ENCODE measurements around the gene NTM.
"Not testable (repeated sequence)": the region's sequence is repeated elsewhere in the genome, so short reads cannot be mapped to it uniquely, and the experiment has no call there.

The NTM gene

GRCh38 chr11:131370090-131370751, at the start of gene NTM:
Gene NTM (plus strand): TSS chr11:131370615.
- peak; percentile 95 for DNase-seq (ENCODE audit: low spot score)

DNA sequence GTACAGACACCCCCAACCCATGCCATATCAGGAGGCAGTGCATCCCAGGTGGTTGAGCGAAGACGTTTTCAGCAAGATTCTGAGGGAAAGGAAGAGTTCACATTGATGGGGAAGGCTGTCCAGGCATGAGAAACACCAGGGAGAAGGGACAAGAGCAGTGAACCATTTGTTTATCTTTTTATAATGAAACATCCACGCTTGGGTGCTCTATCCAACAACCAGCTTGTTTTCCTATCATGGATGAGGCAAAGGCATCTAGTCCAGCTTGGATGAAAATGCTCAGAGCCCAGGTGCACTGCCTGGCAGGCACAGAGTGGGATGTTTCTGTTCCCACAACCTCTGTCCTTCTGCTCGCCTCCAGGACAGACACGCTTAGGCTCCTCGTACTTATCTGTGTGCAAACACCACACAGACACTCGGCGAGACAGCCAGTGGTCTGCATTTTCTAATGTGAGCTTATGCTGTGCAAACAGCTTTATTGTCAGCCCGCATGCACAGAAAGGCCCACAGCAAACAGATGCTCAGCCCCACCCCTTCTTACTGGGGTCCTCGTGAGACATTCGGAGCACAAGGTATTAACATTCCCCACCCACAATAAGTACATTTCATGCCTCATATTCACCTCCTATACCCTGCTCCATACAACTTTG, 45.4 kb upstream of the NTM start:
- DNase-seq (ENCODE audit: low spot score): no peak

DNA sequence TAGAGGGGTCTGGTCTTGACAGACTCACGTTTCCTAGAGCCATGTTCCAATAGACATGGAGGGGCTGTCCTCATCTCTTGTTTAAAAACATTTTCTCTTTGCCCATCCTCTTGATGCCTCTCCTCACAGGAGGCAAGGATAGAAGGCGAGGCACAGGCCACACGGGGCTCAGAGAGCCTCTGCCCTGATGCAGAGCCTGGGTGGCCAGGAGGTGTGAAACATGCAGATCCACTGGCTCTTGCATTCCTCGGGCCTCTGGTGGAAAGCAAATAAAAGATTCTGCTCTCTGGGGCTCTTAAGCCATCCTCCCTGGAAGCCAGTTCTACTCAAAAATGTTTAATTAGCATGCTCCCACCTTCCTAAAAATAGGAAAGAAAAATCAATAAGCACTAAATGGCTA, 43.6 kb upstream of the NTM start:
- DNase-seq (ENCODE audit: low spot score): no peak

GRCh38 chr11:131327421-131327820, 43.0 kb upstream of the NTM start:
- no peak for DNase-seq (ENCODE audit: low spot score)

DNA sequence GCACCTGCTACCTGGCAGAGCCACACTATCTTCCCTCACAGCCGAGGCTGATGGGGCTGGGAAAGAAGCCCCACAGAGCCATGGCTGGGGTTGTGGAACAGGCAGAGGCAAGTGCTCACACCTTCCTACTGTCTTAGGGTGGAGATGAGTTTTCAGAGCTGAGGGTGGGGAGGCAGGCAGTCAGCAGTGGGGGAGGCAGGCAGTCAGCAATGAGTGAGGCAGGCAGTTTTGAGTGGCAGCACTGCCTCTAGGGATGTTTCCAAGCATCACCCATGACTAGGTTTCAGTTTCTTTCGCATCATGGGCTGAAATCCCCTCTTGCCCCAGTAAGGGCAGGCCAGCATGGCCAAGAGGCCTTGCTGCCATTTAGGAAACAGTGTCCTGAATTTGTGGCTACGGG, 41.6 kb upstream of the NTM start:
- DNase-seq (ENCODE audit: low spot score): no peak

- DNase-seq (ENCODE audit: low spot score): no peak
Observed at GRCh38 chr11:131331010-131331409, 39.4 kb upstream of the NTM start.

DNA sequence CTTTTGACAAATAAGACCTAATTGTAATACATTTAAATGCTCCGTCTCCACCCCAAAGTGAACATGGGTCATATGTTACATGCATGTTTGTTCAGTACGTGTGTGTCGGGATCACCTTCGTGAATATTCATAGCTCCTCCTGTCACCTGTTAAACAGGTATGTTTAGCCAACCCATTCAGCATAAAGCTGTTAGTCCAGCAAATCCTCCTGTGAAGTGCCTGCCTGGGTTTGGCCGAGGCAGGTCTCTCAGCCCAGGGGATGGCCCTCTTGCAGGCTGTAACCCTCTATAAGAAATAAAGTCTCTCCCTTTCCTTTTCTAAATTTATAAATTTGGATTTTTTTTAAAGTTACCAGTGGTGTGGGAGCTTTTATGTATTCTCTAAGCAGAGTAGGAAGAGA, 38.9 kb upstream of the NTM start:
- DNase-seq (ENCODE audit: low spot score): no peak

DNA sequence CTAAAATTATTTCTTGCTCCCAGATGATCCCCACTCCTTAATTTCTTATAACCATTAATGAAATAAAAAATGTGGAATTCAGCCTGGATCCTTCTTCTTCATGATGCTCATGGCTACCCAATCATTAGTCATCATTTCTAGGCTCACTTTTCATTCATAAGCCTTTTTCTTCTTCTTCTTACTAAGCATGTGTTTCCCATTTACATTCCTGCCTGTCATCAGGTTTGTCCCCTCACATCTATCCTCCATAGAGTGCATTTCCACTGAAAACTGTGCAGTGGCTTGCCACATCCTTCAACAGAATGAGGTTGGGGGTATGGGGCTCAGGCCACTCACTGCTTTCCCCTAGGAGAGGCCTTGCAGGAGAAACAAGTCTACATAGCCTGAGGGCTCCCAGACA, 35.8 kb upstream of the NTM start:
- no peak for DNase-seq (ENCODE audit: low spot score)

- not testable (repeated sequence) for DNase-seq (ENCODE audit: low spot score)
Observed at GRCh38 chr11:131341900-131342299, 28.5 kb upstream of the NTM start.

- DNase-seq (ENCODE audit: low spot score): not testable (repeated sequence)
Observed at GRCh38 chr11:131342442-131342841, 28.0 kb upstream of the NTM start.

- no peak for DNase-seq (ENCODE audit: low spot score)
Observed at GRCh38 chr11:131345406-131345805, 25.0 kb upstream of the NTM start.

DNA sequence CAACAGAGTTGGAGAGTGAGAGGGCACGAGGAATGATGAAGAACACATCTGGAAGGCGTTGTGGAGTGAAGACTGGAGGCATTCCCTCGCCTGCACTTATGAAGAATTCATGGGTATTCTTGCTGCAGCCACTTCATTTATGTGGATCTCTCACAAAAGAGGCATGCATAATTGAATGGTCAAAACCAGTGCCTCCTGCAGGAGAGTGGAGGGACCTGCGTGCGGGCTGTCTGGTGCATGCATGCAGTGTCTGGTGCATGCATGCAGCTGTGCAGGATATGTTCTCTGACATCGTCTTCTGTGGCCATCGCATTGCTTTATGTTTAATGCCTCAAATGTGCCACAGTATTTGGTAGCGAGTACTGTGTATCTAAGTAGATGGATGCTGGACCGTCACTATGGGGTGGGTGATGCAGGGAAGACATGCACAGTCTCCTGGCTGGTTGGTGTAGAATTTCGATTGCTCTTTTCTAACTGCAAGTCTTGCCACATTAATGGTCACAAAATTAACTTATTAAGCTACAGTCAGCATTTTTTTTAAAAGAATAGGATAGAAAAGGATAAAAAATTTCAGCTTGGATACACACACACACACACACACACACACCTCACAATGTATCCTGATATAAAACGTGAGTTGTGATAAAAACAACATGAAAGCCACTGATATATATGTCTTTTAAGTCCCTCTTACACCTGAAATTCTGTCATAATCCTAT, 20.9 kb upstream of the NTM start:
- no peak for DNase-seq (ENCODE audit: low spot score)

DNA sequence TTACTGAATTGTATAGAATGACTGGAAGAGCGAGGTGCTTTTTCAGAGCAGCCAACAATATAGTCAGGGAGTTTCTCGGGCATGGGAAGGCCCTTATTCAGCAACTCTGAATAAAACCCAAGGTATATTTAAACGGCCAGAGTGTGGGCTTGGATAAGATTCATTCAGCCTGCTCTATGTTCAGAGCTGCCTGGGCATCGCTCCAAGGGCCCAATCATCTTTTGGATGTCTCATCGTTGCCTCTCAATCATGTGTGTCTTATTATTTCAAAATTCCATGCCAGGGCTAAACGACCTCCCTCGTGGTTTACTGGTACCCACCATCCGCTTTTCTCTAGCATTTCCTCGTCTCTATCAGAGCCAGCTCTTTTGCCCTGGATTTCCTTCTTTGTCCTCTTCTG, 19.5 kb upstream of the NTM start:
- no peak for DNase-seq (ENCODE audit: low spot score)

DNA sequence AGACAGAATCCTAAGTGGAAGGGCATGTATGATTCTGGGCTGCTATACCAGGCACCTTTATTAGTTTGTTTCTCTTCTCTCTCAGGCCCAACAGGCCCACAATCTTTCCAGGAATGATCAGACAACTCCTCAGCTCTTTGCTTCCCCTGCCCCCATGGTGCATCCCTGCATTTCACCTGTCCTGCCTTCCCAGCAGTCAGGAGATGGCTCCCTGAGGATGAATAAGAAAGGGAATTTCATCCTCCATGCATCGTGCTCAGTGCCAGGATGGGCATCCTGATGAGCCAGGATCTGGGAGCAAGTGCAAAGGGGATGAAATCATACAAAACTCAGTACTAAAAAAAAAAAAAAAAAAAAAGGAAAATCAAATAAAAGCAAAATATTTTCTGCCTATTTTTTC, 18.6 kb upstream of the NTM start:
- no peak for DNase-seq (ENCODE audit: low spot score)

- no peak for DNase-seq (ENCODE audit: low spot score)
Observed at GRCh38 chr11:131353766-131354165, 16.6 kb upstream of the NTM start.

DNA sequence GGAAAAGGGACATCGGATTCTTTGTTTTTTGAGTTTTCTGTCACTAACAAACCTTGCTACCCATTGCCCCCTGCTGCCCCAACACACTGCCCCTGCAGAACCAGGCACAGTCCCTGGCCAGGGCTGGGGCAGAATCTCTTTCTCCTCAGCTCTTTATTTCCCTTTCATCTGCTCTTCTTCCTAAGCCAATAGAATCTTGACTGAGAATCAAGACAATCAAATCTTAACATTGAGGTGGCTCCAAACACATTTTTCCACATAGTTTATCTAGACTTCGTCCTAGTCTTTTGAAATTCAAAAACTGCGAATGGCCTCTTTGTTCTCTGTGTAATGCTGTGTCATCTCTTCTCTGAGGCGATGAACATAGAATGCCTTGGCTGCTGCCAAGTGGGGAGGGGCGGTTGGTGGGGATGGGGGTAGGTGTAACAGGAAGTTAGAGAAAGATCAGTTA, 16.1 kb upstream of the NTM start:
- DNase-seq (ENCODE audit: low spot score): no peak

GRCh38 chr11:131356206-131356605, 14.2 kb upstream of the NTM start:
- no peak for DNase-seq (ENCODE audit: low spot score)

- DNase-seq (ENCODE audit: low spot score): no peak
Observed at GRCh38 chr11:131365329-131365930, 5.0 kb upstream of the NTM start.

GRCh38 chr11:131370901-131371790, 731 bp downstream of the NTM start:
- DNase-seq (ENCODE audit: low spot score): no peak

GRCh38 chr11:131371791-131372104, 1.3 kb downstream of the NTM start:
- no peak for DNase-seq (ENCODE audit: low spot score)

DNA sequence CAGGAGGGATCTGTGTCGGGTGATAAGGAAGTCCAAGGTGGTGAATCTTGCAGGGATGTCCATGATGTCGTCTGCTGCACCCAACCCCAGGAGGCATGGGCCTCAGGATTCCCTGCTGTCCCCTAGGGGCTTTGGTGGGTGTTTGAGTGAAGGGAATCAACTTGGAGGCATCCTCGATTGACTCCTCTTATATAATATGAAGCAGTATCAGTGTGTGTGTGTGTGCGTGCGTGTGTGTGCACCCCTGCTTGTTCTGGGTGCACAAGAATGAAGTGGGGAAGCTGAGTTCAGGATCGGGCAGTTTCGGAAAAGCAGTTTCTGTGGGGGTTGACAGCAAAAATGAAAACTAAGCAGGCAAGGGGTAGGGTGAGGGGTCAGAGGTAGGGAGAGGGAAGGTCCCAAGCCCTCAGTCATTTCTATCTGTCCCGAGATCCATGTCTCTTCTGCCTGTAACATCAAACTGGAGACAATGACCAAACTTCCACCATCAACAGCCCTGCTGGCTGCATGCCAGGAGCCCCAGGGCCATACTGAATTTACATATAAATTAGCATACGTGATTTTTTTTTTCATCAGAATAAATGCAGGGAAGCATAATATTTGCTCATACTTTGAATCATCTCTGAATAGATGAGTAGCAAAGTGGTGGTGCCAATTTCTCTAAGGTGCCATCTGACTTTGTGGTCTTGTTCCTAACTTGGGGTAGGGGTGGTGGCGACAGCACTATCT, 2.0 kb downstream of the NTM start:
- DNase-seq (ENCODE audit: low spot score): no peak

Data from Ammon's horn (tissue), 1 donor.